ENCODE measurements around the gene RNASE11. TPM values are rescaled to one million over a fixed set of nuclear protein-coding genes. Genes with fewer than 3 reads are reported as not detected.

The RNASE11 gene
- total RNA-seq, 1 donor from 2014 or later = not detected

GRCh38 chr14:20564501-20564997 is 23.3 kb downstream of the RNASE11 start:
- Mint-ChIP-seq H3K4me1 (peaks cover 3% of the 10 kb centered on the region), H3K27me3 (ENCODE audit: low read depth) (no peaks in the 10 kb centered on the region), H3K9me3 (peaks cover 12% of the 10 kb centered on the region), H3K36me3 (no peaks in the 10 kb centered on the region), H3K4me3 (no peak overlapping the region), H3K27ac (no peak overlapping the region)
- no peak for TF ChIP-seq CTCF (IDR thresholded peaks at IDR 0.05; ENCODE audit: unreplicated experiment)
- DNase-seq (ENCODE audit: low spot score in 2 of 2, unreplicated experiment in 2 of 2) = no peak

GRCh38 chr14:20563971-20564370 is 23.8 kb downstream of the RNASE11 start:
- H3K27ac Mint-ChIP-seq = no peak overlapping the region
- no peak for DNase-seq (ENCODE audit: low spot score in 2 of 2, unreplicated experiment in 2 of 2)
- H3K4me1 Mint-ChIP-seq = peaks cover 9% of the 10 kb centered on the region
- H3K27me3 Mint-ChIP-seq (ENCODE audit: low read depth) = no peaks in the 10 kb centered on the region
- peaks cover 6% of the 10 kb centered on the region for H3K9me3 Mint-ChIP-seq
- no peak overlapping the region for H3K4me3 Mint-ChIP-seq
- no peaks in the 10 kb centered on the region for H3K36me3 Mint-ChIP-seq
- TF ChIP-seq CTCF (IDR thresholded peaks at IDR 0.05; ENCODE audit: unreplicated experiment) = no peak

- Mint-ChIP-seq H3K4me3 (no peak within 1 kb of the TSS), H3K27ac (peak within 1 kb of the TSS; percentile 84), H3K9me3 (no peaks in the 10 kb centered on the region), H3K27me3 (ENCODE audit: low read depth) (no peaks in the 10 kb centered on the region), H3K4me1 (peaks cover 24% of the 10 kb centered on the region), H3K36me3 (no peaks in the 10 kb centered on the region)
- TF ChIP-seq CTCF (IDR thresholded peaks at IDR 0.05; ENCODE audit: unreplicated experiment) = no peak
- no peak for DNase-seq (ENCODE audit: low spot score in 2 of 2, unreplicated experiment in 2 of 2)
Observed at GRCh38 chr14:20560961-20561360, 26.8 kb downstream of the RNASE11 start, which contains the start of gene RNASE9. Gene RNASE9, minus strand, starts transcription at chr14:20561047.

- no peak for TF ChIP-seq CTCF (IDR thresholded peaks at IDR 0.05; ENCODE audit: unreplicated experiment)
- Mint-ChIP-seq H3K9me3 (no peaks in the 10 kb centered on the region), H3K4me1 (peaks cover 24% of the 10 kb centered on the region), H3K27me3 (ENCODE audit: low read depth) (no peaks in the 10 kb centered on the region), H3K36me3 (no peaks in the 10 kb centered on the region), H3K4me3 (no peak overlapping the region), H3K27ac (peak overlapping the region; percentile 84)
- DNase-seq (ENCODE audit: low spot score in 2 of 2, unreplicated experiment in 2 of 2) = no peak
Observed at GRCh38 chr14:20559461-20559904, 28.3 kb downstream of the RNASE11 start.

- Mint-ChIP-seq H3K27me3 (ENCODE audit: low read depth) (no peaks in the 10 kb centered on the region), H3K4me3 (no peak overlapping the region), H3K36me3 (no peaks in the 10 kb centered on the region), H3K9me3 (no peaks in the 10 kb centered on the region), H3K27ac (peak overlapping the region; percentile 10), H3K4me1 (peaks cover 24% of the 10 kb centered on the region)
- no peak for DNase-seq (ENCODE audit: low spot score in 2 of 2, unreplicated experiment in 2 of 2)
- no peak for TF ChIP-seq CTCF (IDR thresholded peaks at IDR 0.05; ENCODE audit: unreplicated experiment)
Observed at GRCh38 chr14:20557212-20557542, 30.6 kb downstream of the RNASE11 start.
